Effector memory CD4-positive, alpha-beta T cell (primary cell): ENCODE data around the gene EPHB1.

Source experiments
- DNase-seq, 3 donors: peaks; one replicate each; pipeline ENCODE4 v3.0.0-alpha.2; 2020
- H3K27ac ChIP-seq: 2 replicates; pipeline ENCODE4 v1.7.0; 2013; ENCODE audit warnings: mild to moderate bottlenecking, low read length, moderate library complexity; ENCODE audit not compliant: insufficient read depth, poor library complexity, severe bottlenecking
- H3K27me3 ChIP-seq: replicated peaks from 2 replicates; pipeline ENCODE4 v1.7.0; 2013; ENCODE audit warnings: mild to moderate bottlenecking, low read length; ENCODE audit not compliant: insufficient read depth, control insufficient read depth, poor library complexity, severe bottlenecking
- H3K36me3 ChIP-seq: 2 replicates; pipeline ENCODE4 v1.7.0; 2013; ENCODE audit warnings: mild to moderate bottlenecking, low read length, moderate library complexity; ENCODE audit not compliant: control insufficient read depth, insufficient read depth
- H3K4me1 ChIP-seq: 2 replicates; pipeline ENCODE4 v1.7.0; 2013; ENCODE audit warnings: low read length, mild to moderate bottlenecking; ENCODE audit not compliant: control insufficient read depth, insufficient read depth, poor library complexity, severe bottlenecking
- H3K4me3 ChIP-seq: 2 replicates; pipeline ENCODE4 v1.7.0; 2013; ENCODE audit warnings: low read length, low read depth, mild to moderate bottlenecking; ENCODE audit not compliant: insufficient read depth, poor library complexity, severe bottlenecking
- H3K9me3 ChIP-seq: 2 replicates; pipeline ENCODE4 v1.7.0; 2013; ENCODE audit warnings: mild to moderate bottlenecking, low read length, moderate library complexity; ENCODE audit not compliant: control insufficient read depth

EPHB1 gene

DNA sequence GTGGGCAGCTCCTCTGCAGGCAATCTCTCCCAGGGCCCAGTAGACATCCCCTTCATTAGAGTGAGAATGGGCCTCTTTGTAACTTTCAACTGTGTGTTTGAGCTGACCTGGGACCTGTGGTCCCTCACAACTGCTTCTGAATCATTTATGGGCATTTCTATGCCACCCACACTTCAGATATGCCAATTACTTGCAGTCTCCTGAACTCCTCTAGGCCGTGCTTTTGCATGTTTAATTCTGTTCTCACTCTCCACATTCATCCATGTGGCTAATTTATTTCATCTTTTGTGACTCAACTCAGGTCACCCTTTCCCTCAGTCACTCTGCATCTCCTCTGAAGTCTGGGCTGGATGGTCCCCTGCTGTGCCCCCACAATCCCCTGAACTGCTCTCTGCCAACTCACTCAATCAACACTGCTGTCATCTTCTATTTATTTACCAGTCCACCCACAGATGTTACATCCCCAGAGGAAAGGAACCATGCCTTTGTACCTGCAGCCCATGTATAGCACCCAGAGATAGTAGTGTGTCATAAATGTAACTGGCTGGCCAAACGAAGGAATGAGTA, 364.7 kb downstream of the EPHB1 start:
- DNase-seq = no peak
- no peaks in the 10 kb centered on the region for H3K27me3 ChIP-seq

DNA sequence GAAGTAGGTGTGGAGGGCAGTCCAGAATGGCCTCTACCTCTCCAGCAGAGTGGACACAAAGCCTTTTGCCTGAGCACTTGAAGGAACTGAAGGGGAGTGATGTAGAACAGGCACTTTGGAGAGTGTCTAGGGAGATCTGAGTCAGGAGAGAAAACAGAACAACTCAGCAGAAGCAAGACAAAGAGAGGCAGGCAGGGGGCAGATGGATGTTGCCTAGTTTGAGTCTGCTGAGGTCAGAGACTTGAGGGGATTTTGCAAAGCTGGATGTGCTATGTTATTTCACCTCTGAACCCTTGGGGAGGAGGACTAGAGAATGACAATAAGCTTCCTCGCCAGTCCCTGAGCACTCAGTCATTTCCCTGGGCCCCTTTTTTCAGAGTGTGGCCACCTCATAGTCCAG, 366.4 kb downstream of the EPHB1 start:
- H3K27ac ChIP-seq = no peak overlapping the region
- no peak for DNase-seq
- no peaks in the 10 kb centered on the region for H3K4me1 ChIP-seq
- no peaks in the 10 kb centered on the region for H3K27me3 ChIP-seq
- no peak overlapping the region for H3K4me3 ChIP-seq
- H3K9me3 ChIP-seq = no peaks in the 10 kb centered on the region
- H3K36me3 ChIP-seq = no peaks in the 10 kb centered on the region

More for the DNA sequence above, 364.7 kb downstream of the EPHB1 start:
- Histone ChIP-seq H3K4me3 (no peak overlapping the region), H3K9me3 (no peaks in the 10 kb centered on the region), H3K36me3 (no peaks in the 10 kb centered on the region), H3K27ac (no peak overlapping the region), H3K4me1 (no peaks in the 10 kb centered on the region)

DNA sequence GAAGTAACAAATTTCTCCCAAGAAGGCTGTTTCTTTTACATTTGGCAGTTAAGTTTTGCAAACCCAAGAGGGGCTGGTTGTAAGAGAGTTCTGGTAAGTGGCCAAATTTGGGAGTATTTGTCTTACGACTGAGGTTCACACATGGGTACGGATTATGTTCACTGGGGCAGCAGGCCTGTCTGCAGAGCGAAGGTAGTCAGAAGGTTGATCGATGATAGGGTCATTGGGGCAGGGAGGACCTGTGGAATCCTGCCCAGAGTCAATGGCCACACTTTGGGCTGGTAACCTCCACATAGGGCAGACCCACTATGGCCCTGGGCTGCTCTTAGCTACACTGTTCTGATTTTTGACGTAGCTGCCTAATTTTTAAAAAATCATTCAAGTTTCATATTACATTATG, 368.6 kb downstream of the EPHB1 start:
- Histone ChIP-seq H3K27ac (no peak overlapping the region), H3K27me3 (no peaks in the 10 kb centered on the region), H3K36me3 (no peaks in the 10 kb centered on the region), H3K9me3 (no peaks in the 10 kb centered on the region), H3K4me3 (no peak overlapping the region), H3K4me1 (no peaks in the 10 kb centered on the region)
- no peak for DNase-seq

DNA sequence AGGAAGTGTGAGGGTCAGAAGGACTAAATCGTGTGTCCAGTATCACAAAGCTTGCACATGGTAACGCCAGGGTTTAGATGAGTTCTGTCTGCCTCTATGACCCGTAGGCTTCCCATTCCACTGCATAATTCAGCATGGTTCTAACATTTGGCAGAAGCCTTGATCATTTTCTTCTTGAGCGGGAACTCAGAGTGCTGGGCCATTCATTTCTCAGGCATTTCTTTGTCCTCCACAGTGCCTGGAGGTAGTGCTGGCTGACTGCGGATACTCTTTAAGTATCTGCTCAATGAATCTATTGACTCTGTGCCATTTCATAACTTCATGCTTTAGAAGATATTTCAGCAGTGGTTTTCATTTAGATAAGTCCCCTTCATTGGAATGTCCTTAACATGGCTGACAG, 370.2 kb downstream of the EPHB1 start:
- no peaks in the 10 kb centered on the region for H3K27me3 ChIP-seq
- no peaks in the 10 kb centered on the region for H3K4me1 ChIP-seq
- no peak overlapping the region for H3K27ac ChIP-seq
- no peak overlapping the region for H3K4me3 ChIP-seq
- DNase-seq = no peak
- H3K36me3 ChIP-seq = no peaks in the 10 kb centered on the region
- no peaks in the 10 kb centered on the region for H3K9me3 ChIP-seq

DNA sequence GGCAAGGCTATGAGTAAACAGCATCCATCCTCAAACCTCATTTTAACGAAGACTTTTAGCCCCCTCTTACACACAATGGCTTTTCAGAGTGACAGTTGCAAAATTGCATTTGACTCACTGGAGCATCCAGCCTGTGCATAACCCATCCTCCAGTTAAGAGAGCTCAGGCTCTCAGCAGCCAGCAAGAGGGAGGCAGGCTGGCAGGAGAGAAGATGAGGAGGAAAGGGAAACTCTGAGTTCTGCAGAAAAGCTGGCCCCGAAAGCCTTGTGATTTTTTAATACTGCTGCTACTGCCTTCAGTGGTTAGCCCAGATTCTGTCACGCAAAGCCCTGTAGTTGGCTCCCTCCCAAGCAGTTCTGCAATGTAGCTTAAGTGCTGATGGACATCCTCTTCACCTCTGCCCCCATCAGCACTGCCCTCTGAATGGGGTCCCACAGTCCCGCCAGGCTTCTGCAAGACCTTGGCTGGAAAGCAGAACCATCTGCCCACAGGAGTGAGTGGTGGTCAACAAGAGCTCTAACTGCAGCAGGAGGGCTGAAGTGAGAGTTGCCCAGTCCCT, 371.3 kb downstream of the EPHB1 start:
- H3K4me1 ChIP-seq = no peaks in the 10 kb centered on the region
- no peaks in the 10 kb centered on the region for H3K9me3 ChIP-seq
- H3K4me3 ChIP-seq = no peak overlapping the region
- no peaks in the 10 kb centered on the region for H3K36me3 ChIP-seq
- H3K27ac ChIP-seq = no peak overlapping the region
- no peaks in the 10 kb centered on the region for H3K27me3 ChIP-seq
- DNase-seq = no peak

DNA sequence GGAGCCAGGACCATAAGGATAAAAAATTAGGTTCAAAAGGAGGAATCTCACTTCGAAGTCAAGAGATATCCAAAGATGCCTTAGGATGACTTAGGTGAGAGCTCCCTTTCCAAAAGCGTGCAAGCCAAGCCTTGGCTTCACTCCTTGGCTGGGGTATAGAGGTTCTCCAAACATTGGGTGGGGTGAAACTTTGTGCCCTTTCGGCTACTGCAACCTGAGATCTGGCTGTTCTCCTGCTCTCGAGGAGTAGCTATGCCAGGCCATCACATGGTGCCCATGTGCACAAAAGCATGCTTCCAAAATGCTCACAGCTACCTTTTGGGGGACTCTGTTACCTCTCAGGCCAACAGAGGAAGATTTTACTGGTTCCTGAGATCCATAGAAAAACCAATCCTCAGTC, 373.8 kb downstream of the EPHB1 start:
- Histone ChIP-seq H3K27ac (no peak overlapping the region), H3K9me3 (no peaks in the 10 kb centered on the region), H3K4me3 (no peak overlapping the region), H3K36me3 (no peaks in the 10 kb centered on the region), H3K4me1 (no peaks in the 10 kb centered on the region), H3K27me3 (no peaks in the 10 kb centered on the region)
- no peak for DNase-seq

DNA sequence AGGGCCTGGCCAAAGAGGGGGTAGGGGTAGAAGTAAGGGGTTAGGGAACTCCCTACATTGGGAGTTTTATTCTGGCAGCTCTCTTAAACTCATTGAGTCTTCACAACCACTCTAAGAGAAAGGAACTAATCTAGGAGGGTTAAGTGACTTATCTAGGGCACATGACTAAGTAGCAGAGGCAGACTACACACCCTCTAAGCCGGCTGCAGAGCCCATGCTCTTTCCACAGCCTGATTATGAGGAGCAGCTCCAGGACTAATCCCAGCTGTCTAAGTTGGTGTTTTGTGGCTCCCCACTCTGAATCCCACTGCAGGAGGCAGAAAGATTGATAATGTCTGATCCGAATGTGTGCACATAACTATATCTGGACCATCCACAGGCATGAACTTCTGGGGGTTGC, 374.6 kb downstream of the EPHB1 start:
- H3K4me1 ChIP-seq = no peaks in the 10 kb centered on the region
- H3K9me3 ChIP-seq = no peaks in the 10 kb centered on the region
- H3K36me3 ChIP-seq = no peaks in the 10 kb centered on the region
- no peak for DNase-seq
- no peaks in the 10 kb centered on the region for H3K27me3 ChIP-seq
- no peak overlapping the region for H3K27ac ChIP-seq
- no peak overlapping the region for H3K4me3 ChIP-seq

DNA sequence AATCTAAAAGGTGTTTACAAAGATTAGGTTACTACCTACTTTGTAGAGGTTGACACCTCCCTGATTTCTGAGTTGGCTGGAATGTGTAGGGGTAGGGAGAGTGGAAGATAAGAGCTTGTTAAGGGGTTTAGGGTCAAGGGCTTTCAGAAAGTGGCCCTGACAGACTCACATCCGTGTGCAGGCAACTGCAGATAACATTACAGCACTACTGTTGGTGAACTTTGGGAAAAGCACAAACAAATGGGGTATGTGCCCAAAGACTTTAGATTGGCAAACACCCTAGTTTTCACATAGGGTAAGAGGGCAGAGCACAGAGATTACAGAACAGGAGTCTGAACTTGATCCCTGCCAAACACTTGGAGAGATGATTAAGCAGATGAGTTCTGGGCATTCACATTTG, 375.7 kb downstream of the EPHB1 start:
- Histone ChIP-seq H3K9me3 (no peaks in the 10 kb centered on the region), H3K27ac (no peak overlapping the region), H3K36me3 (no peaks in the 10 kb centered on the region), H3K4me3 (no peak overlapping the region), H3K27me3 (no peaks in the 10 kb centered on the region), H3K4me1 (no peaks in the 10 kb centered on the region)
- DNase-seq = no peak

DNA sequence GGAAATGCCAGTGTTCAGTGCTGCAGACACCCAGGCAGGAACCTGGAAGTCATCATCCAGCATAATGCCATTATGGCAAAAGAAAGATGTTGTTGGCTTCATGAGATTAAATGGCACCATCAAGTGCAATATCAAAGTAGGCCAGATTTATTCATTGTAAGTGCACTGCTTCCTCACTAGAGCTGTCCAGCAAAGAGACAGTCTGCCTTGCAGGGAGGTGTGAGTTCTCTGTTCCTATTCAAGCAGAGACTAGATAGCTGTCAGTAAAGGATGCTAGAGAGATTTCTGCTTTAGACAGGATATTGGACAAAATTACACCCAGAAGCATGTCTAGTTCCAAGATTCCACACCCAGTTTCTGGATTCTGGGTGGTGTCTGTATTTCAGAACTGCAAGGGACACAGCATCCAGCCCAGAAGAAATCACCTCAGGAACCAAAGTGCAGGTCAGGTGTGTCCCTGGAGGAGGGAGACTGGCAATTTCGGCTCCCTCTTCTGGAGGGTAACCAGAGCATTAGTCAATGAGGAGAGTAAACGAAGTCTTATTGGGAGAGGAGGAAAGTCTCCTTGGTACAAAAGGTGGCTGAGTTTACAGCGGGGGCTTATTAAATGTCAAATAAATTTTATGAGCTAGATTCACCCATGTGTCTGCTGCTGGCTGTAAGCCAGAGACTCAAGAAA, 377.3 kb downstream of the EPHB1 start:
- H3K27ac ChIP-seq = no peak overlapping the region
- no peak for DNase-seq
- no peaks in the 10 kb centered on the region for H3K4me1 ChIP-seq
- no peaks in the 10 kb centered on the region for H3K27me3 ChIP-seq
- H3K9me3 ChIP-seq = no peaks in the 10 kb centered on the region
- no peaks in the 10 kb centered on the region for H3K36me3 ChIP-seq
- H3K4me3 ChIP-seq = no peak overlapping the region

DNA sequence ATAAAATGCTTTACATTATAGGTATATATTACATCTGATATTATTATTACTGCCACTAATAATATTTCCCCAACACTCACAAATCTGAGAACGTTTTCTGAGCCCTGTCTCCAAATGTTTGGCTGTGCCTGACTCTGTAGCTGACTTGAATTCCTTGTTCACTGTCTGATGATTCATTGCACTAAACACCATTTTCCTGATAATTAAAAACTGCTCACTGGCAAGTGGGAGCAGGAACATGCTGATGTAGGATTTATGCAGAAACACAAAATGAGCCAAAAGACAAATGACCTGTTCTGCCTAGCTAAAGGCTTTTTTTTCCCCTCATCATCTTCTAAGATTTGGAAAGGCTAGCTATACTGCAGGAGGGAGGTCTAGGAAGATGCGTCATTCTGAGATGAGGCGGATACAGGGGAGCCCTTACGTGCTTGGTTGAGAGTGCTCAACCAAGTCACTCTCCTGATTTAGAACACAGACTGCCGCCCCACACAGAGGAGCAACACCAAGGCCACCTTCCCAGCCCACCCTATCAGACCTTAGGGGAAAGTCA, 380.7 kb downstream of the EPHB1 start:
- no peaks in the 10 kb centered on the region for H3K9me3 ChIP-seq
- H3K36me3 ChIP-seq = no peaks in the 10 kb centered on the region
- no peak overlapping the region for H3K27ac ChIP-seq
- no peak for DNase-seq
- H3K27me3 ChIP-seq = no peaks in the 10 kb centered on the region
- H3K4me3 ChIP-seq = no peak overlapping the region
- H3K4me1 ChIP-seq = no peaks in the 10 kb centered on the region
